ENCODE data around the gene PRDX6. TPM values are rescaled to one million over a fixed set of nuclear protein-coding genes. Genes with fewer than 3 reads are reported as not detected.
A peak's percentile ranks its signal among the peaks of the same experiment; 100 is the strongest.

Gene PRDX6
- total and polyA plus RNA-seq, 2 of the 8 experiments (the other 6 are each of a cell fraction or from before 2014, with no cell fraction given) = 348 to 677 TPM

DNA sequence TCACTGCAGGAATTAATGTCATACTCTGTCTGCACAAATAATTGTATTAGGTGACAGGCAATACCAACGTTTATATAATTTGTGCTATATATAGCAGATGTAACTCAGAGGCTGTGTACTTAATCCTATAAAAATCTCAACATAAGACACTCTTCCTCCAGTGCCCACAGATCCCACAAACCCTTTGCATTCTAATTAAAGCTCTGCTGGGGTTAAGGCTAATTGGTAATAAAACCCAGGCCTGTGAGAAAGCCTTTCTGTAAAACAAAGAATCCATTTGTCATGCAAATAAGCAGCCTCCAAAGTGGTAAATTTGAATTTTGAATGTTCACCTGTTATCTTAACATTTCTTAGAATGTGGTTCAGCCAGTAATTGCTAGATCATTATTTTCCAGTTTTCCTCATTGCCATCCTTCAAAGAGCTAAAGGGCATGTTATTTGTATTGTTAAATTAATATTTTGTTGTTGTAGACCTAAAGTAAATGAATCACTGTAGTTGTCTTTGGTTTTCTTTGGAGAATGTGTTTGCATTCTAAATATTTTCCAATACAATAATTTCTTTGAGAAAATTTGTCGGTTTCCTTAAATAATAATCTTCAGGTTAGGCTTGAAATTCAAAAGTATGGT, 46.3 kb upstream of the PRDX6 start (continued):
- TF ChIP-seq, protein P1, sequence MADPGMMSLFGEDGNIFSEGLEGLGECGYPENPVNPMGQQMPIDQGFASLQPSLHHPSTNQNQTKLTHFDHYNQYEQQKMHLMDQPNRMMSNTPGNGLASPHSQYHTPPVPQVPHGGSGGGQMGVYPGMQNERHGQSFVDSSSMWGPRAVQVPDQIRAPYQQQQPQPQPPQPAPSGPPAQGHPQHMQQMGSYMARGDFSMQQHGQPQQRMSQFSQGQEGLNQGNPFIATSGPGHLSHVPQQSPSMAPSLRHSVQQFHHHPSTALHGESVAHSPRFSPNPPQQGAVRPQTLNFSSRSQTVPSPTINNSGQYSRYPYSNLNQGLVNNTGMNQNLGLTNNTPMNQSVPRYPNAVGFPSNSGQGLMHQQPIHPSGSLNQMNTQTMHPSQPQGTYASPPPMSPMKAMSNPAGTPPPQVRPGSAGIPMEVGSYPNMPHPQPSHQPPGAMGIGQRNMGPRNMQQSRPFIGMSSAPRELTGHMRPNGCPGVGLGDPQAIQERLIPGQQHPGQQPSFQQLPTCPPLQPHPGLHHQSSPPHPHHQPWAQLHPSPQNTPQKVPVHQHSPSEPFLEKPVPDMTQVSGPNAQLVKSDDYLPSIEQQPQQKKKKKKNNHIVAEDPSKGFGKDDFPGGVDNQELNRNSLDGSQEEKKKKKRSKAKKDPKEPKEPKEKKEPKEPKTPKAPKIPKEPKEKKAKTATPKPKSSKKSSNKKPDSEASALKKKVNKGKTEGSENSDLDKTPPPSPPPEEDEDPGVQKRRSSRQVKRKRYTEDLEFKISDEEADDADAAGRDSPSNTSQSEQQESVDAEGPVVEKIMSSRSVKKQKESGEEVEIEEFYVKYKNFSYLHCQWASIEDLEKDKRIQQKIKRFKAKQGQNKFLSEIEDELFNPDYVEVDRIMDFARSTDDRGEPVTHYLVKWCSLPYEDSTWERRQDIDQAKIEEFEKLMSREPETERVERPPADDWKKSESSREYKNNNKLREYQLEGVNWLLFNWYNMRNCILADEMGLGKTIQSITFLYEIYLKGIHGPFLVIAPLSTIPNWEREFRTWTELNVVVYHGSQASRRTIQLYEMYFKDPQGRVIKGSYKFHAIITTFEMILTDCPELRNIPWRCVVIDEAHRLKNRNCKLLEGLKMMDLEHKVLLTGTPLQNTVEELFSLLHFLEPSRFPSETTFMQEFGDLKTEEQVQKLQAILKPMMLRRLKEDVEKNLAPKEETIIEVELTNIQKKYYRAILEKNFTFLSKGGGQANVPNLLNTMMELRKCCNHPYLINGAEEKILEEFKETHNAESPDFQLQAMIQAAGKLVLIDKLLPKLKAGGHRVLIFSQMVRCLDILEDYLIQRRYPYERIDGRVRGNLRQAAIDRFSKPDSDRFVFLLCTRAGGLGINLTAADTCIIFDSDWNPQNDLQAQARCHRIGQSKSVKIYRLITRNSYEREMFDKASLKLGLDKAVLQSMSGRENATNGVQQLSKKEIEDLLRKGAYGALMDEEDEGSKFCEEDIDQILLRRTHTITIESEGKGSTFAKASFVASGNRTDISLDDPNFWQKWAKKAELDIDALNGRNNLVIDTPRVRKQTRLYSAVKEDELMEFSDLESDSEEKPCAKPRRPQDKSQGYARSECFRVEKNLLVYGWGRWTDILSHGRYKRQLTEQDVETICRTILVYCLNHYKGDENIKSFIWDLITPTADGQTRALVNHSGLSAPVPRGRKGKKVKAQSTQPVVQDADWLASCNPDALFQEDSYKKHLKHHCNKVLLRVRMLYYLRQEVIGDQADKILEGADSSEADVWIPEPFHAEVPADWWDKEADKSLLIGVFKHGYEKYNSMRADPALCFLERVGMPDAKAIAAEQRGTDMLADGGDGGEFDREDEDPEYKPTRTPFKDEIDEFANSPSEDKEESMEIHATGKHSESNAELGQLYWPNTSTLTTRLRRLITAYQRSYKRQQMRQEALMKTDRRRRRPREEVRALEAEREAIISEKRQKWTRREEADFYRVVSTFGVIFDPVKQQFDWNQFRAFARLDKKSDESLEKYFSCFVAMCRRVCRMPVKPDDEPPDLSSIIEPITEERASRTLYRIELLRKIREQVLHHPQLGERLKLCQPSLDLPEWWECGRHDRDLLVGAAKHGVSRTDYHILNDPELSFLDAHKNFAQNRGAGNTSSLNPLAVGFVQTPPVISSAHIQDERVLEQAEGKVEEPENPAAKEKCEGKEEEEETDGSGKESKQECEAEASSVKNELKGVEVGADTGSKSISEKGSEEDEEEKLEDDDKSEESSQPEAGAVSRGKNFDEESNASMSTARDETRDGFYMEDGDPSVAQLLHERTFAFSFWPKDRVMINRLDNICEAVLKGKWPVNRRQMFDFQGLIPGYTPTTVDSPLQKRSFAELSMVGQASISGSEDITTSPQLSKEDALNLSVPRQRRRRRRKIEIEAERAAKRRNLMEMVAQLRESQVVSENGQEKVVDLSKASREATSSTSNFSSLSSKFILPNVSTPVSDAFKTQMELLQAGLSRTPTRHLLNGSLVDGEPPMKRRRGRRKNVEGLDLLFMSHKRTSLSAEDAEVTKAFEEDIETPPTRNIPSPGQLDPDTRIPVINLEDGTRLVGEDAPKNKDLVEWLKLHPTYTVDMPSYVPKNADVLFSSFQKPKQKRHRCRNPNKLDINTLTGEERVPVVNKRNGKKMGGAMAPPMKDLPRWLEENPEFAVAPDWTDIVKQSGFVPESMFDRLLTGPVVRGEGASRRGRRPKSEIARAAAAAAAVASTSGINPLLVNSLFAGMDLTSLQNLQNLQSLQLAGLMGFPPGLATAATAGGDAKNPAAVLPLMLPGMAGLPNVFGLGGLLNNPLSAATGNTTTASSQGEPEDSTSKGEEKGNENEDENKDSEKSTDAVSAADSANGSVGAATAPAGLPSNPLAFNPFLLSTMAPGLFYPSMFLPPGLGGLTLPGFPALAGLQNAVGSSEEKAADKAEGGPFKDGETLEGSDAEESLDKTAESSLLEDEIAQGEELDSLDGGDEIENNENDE (IDR thresholded peaks at IDR 0.05; ENCODE audit: insufficient replicate concordance, low read length) = peak; percentile 87
- TF ChIP-seq TCF12 (IDR thresholded peaks at IDR 0.05; ENCODE audit: low read depth, low read length) = no peak
- TF ChIP-seq TAF1 (IDR thresholded peaks at IDR 0.05; ENCODE audit: low read depth, low read length) = no peak
- no peak for TF ChIP-seq SIN3A (conservative IDR thresholded peaks at IDR 0.05 in 1 of 2, IDR thresholded peaks at IDR 0.05 in 1 of 2; ENCODE audit: low read depth in 1 of 2, low read length in 2 of 2)
- TF ChIP-seq, protein P2, sequence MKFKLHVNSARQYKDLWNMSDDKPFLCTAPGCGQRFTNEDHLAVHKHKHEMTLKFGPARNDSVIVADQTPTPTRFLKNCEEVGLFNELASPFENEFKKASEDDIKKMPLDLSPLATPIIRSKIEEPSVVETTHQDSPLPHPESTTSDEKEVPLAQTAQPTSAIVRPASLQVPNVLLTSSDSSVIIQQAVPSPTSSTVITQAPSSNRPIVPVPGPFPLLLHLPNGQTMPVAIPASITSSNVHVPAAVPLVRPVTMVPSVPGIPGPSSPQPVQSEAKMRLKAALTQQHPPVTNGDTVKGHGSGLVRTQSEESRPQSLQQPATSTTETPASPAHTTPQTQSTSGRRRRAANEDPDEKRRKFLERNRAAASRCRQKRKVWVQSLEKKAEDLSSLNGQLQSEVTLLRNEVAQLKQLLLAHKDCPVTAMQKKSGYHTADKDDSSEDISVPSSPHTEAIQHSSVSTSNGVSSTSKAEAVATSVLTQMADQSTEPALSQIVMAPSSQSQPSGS (IDR thresholded peaks at IDR 0.05; ENCODE audit: low read length) = no peak

Measured in H1 (cell line).